ENCODE data around the gene GAB4. TPM values are rescaled to one million over a fixed set of nuclear protein-coding genes. Genes with fewer than 3 reads are reported as not detected.

The GAB4 gene
- total RNA-seq, 1 experiment from 2014 or later: not detected

DNA sequence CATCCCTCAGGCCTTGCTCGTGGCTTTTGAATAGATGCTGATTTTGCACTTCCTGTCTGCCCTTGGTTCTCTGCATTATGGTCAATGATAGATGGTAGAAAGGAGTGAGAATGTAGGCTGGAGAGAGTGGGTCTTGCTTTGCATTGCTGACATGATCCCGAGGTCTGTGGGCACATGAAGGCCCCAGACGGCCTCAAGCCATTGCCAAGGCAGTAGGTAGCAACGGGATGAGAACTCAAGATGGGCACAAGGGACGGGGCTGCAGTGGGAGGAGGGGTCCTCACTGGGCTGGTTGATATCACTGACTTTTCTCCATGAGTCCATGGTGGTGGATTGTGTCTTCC is 54.0 kb downstream of the GAB4 start:
- H2AK5ac ChIP-seq (ENCODE audit: insufficient read length, low read length): no peak overlapping the region
- no peaks in the 10 kb centered on the region for H3K27me3 ChIP-seq (ENCODE audit: insufficient read depth, low read length)
- no peak overlapping the region for H3K23ac ChIP-seq (ENCODE audit: insufficient read length, low read depth, low read length)
- TF ChIP-seq, protein P1, sequence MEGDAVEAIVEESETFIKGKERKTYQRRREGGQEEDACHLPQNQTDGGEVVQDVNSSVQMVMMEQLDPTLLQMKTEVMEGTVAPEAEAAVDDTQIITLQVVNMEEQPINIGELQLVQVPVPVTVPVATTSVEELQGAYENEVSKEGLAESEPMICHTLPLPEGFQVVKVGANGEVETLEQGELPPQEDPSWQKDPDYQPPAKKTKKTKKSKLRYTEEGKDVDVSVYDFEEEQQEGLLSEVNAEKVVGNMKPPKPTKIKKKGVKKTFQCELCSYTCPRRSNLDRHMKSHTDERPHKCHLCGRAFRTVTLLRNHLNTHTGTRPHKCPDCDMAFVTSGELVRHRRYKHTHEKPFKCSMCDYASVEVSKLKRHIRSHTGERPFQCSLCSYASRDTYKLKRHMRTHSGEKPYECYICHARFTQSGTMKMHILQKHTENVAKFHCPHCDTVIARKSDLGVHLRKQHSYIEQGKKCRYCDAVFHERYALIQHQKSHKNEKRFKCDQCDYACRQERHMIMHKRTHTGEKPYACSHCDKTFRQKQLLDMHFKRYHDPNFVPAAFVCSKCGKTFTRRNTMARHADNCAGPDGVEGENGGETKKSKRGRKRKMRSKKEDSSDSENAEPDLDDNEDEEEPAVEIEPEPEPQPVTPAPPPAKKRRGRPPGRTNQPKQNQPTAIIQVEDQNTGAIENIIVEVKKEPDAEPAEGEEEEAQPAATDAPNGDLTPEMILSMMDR (conservative IDR thresholded peaks at IDR 0.05): no peak
- H3K27ac Mint-ChIP-seq: no peak overlapping the region
- H3K9me3 Mint-ChIP-seq: peaks cover 87 to 92% of the 10 kb centered on the region in 2 experiments
- H3K27me3 Mint-ChIP-seq (ENCODE audit: low read depth): peaks cover 12% of the 10 kb centered on the region
- H3T11ph ChIP-seq (ENCODE audit: low read length): no peak overlapping the region
- no peak overlapping the region for H2BK12ac ChIP-seq (ENCODE audit: insufficient read length, low read depth, low read length)
- H2BK5ac ChIP-seq (ENCODE audit: insufficient read length, low read length): no peak overlapping the region
- no peaks in the 10 kb centered on the region for H3K9me3 ChIP-seq (ENCODE audit: control insufficient read depth, low read depth, low read length)
- H3K36me3 Mint-ChIP-seq (ENCODE audit: insufficient read depth in 1 of 3, low read depth in 3 of 3): peaks cover 0 to 3% (median 0%) of the 10 kb centered on the region in 3 experiments; a peak in 1 of 7 replicates
- H3K4ac ChIP-seq (ENCODE audit: low read depth, low read length): no peak overlapping the region
- no peak overlapping the region for H2AFZ ChIP-seq (ENCODE audit: low read length)
- no peak overlapping the region for H3K9ac ChIP-seq (ENCODE audit: extremely low read depth, insufficient read length, low read length)
- no peak overlapping the region for H2BK20ac ChIP-seq (ENCODE audit: low read depth, low read length, poor library complexity, severe bottlenecking)
- no peak overlapping the region for H3K27ac ChIP-seq (ENCODE audit: insufficient read length, low read depth, low read length)
- H3K23me2 ChIP-seq (ENCODE audit: insufficient read length, low read depth, low read length, poor library complexity, severe bottlenecking): no peaks in the 10 kb centered on the region
- no peak overlapping the region for H4K8ac ChIP-seq (replicated peaks; ENCODE audit: insufficient read length, low read depth, low read length)
- no peaks in the 10 kb centered on the region for H3K79me2 ChIP-seq (ENCODE audit: insufficient read depth, low read length)
- peak; percentile 5 for DNase-seq
- no peak overlapping the region for H4K5ac ChIP-seq (ENCODE audit: insufficient read length, low read depth, low read length)
- no peak overlapping the region for H3K18ac ChIP-seq (ENCODE audit: insufficient read length, low read depth, low read length)
- H2BK15ac ChIP-seq (ENCODE audit: low read depth, low read length): no peak overlapping the region
- no peaks in the 10 kb centered on the region for H3K4me1 Mint-ChIP-seq
- H3K4me2 ChIP-seq (ENCODE audit: insufficient read depth, insufficient read length, low read length): no peak overlapping the region
- H3K79me1 ChIP-seq (ENCODE audit: insufficient read depth, low read depth, low read length, poor library complexity, severe bottlenecking): no peaks in the 10 kb centered on the region
- no peak overlapping the region for H3K4me3 Mint-ChIP-seq
- H4K91ac ChIP-seq (ENCODE audit: insufficient read length, low read depth, low read length): no peak overlapping the region
- H3K56ac ChIP-seq (ENCODE audit: insufficient read length, low read depth, low read length): no peak overlapping the region
- H4K20me1 ChIP-seq (ENCODE audit: control insufficient read depth, insufficient read depth, insufficient read length): no peaks in the 10 kb centered on the region
- H3K4me1 ChIP-seq (ENCODE audit: insufficient read depth, low read length): no peaks in the 10 kb centered on the region
- no CpG with 5 or more reads among the region's 5 CpGs for WGBS (ENCODE audit: extremely low coverage, insufficient read length, low lambda C conversion rate)
- no peak overlapping the region for H3K14ac ChIP-seq (ENCODE audit: insufficient read depth, low read length)
- H2BK120ac ChIP-seq (ENCODE audit: low read depth, low read length, poor library complexity, severe bottlenecking): no peak overlapping the region

Data from H9 (cell line).